AG04450 (cell line): ENCODE data around the gene TREM2. TPM values are rescaled to one million over a fixed set of nuclear protein-coding genes. Genes with fewer than 3 reads are reported as not detected.

Experiments
- CTCF ChIA-PET: fragments of 300-600, 350-600 bp; formaldehyde crosslinking; extraction: SDS; loops from one replicate; lab custom pipeline; 2022; ENCODE audit warnings: antibody characterized with exemption, inconsistent platforms; lab: Charles Lee
- POLR2A ChIA-PET: fragments of 350-600 bp; formaldehyde crosslinking; extraction: SDS; loops from one replicate; lab custom pipeline; 2021; ENCODE audit warnings: antibody characterized with exemption, inconsistent platforms; lab: Yijun Ruan, JAX
- DNase-seq: peaks from one replicate; pipeline ENCODE4 v3.0.0-alpha.2; 2011; ENCODE audit warnings: low read depth, low spot score
- H3K27ac ChIP-seq: one replicate; pipeline ENCODE4 v1.5.1; 2012; ENCODE audit warnings: low read depth, low read length, control low read depth
- H3K27me3 ChIP-seq: one replicate; pipeline ENCODE4 v1.6.0; 2012; ENCODE audit warnings: low read length; ENCODE audit not compliant: control insufficient read depth, insufficient read depth
- H3K4me3 ChIP-seq: 2 replicates; pipeline ENCODE4 v1.5.1; 2011; ENCODE audit warnings: mild to moderate bottlenecking, low read depth, low read length, control low read depth
- H3K9me3 ChIP-seq: 2 replicates; pipeline ENCODE4 v1.5.1; 2012; ENCODE audit warnings: low read length; ENCODE audit not compliant: control insufficient read depth, insufficient read depth
- CTCF ChIP-seq: IDR thresholded peaks from 2 replicates; pipeline ENCODE4 v1.5.1; 2011; ENCODE audit warnings: low read depth, low read length, control low read depth, inconsistent platforms
- polyA plus RNA-seq: library from polyadenylated mRNA; depleted of rRNA; stranded (reverse); fragments of >200 nt; gene quantifications from 2 replicates; pipeline ENCODE4 v1.2.3, GENCODE V29; 2011

The TREM2 gene
- polyA plus RNA-seq, 1 experiment: 0.07 TPM

GRCh38 chr6:41132254-41132653 lies 30.7 kb downstream of the TREM2 start:
- CTCF ChIA-PET: interaction anchor here (1.9 kb wide), 1 partner anchor 50 kb away, joined by 7 read pairs; no protein-coding TSS in a partner anchor
- DNase-seq: no peak

DNA sequence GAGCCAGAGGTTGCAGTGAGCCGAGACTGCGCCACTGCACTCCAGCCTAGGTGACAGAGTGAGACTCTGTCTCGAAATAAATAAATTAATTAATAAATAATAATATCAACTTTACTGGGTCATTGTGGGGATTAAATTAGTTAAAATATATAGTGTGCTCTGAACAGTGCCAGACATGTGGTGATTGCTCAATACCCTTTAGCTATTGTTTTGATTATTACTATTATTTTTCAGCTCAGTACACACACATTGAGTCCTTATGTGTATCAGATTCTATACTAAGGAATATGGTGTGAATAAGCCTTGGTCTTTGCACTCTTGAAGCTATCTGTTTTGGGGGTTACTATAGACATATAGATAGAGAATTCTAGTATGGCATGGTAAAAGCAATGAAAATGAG lies 37.6 kb downstream of the TREM2 start:
- DNase-seq: no peak
- no peak overlapping the region for H3K4me3 ChIP-seq
- H3K27me3 ChIP-seq: no peaks in the 10 kb centered on the region
- no peak for TF ChIP-seq CTCF
- POLR2A ChIA-PET: no interaction called here
- H3K27ac ChIP-seq: no peak overlapping the region
- CTCF ChIA-PET: interaction anchor here (1.1 kb wide), 2 partner anchors 33 to 57 kb away, joined by 3 read pairs; no protein-coding TSS in a partner anchor
- H3K9me3 ChIP-seq: no peaks in the 10 kb centered on the region

More at GRCh38 chr6:41132254-41132653, 30.7 kb downstream of the TREM2 start:
- TF ChIP-seq CTCF: no peak
- H3K9me3 ChIP-seq: no peaks in the 10 kb centered on the region
- no peaks in the 10 kb centered on the region for H3K27me3 ChIP-seq
- H3K27ac ChIP-seq: no peak overlapping the region
- POLR2A ChIA-PET: no interaction called here
- H3K4me3 ChIP-seq: no peak overlapping the region

GRCh38 chr6:41122918-41123317 lies 40.0 kb downstream of the TREM2 start:
- DNase-seq: no peak
- no peaks in the 10 kb centered on the region for H3K9me3 ChIP-seq
- CTCF ChIA-PET: no interaction called here
- H3K27me3 ChIP-seq: no peaks in the 10 kb centered on the region
- TF ChIP-seq CTCF: no peak
- no peak overlapping the region for H3K27ac ChIP-seq
- POLR2A ChIA-PET: no interaction called here
- H3K4me3 ChIP-seq: no peak overlapping the region

GRCh38 chr6:41122373-41122772 lies 40.5 kb downstream of the TREM2 start:
- no peak overlapping the region for H3K4me3 ChIP-seq
- POLR2A ChIA-PET: no interaction called here
- no peak for TF ChIP-seq CTCF
- peak; percentile 6 for DNase-seq
- H3K9me3 ChIP-seq: no peaks in the 10 kb centered on the region
- CTCF ChIA-PET: no interaction called here
- no peak overlapping the region for H3K27ac ChIP-seq
- H3K27me3 ChIP-seq: no peaks in the 10 kb centered on the region

DNA sequence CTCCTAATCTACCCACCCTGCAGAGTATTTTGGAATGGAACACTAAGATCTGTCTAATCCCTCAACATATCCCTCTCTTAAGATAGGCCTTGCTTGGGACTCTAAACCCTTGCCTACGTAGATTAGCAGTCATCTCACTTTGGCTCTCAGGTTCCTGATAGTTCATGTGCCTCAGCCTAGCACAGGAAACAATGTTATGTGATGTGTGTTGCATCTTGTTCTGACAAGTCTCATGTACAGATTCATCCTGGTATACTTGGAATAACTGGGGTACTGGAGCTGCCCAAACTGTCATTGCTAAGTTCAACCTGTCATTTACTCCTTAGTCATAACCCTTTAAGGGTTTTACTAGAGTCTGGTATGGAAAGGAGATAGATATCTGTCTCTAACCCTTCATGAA lies 42.9 kb downstream of the TREM2 start:
- POLR2A ChIA-PET: no interaction called here
- H3K27me3 ChIP-seq: no peaks in the 10 kb centered on the region
- H3K9me3 ChIP-seq: no peaks in the 10 kb centered on the region
- TF ChIP-seq CTCF: no peak
- no peak for DNase-seq
- CTCF ChIA-PET: interaction anchor here (0.5 to 1.2 kb wide), 2 partner anchors 27 to 143 kb away, joined by 3 to 4 read pairs; no protein-coding TSS in a partner anchor
- no peak overlapping the region for H3K27ac ChIP-seq
- H3K4me3 ChIP-seq: no peak overlapping the region
